Measurements from ENCODE around the gene CAPN6.

Gene CAPN6

GRCh38 chrX:111200327-111200726, 70.0 kb downstream of the CAPN6 start:
- DNase-seq (ENCODE audit: low spot score), result no peak

DNA sequence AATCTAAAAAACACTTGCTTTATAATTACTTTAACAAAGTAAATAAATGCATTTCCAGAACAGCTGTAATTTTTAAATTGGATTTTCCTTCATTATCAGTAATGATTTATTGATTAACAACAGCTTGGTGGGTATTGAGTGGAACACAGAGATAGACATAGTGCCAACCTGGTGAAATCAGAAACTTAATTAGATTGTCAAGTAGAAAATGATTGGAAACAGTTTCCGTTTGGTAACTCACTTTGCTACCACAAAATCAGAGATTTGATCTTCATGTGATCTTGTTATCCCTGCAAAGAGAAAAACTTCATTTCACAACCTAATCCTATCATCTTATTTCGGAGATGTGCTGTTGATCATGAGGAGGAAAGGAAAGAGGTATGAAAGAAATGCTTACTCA, 70.8 kb downstream of the CAPN6 start:
- DNase-seq (ENCODE audit: low spot score), result no peak

Data from GM03348 (cell line).